Astrocyte of the cerebellum (primary cell): ENCODE data around the gene ALPG.
A peak's percentile ranks its signal among the peaks of the same experiment; 100 is the strongest.

Experiments
- DNase-seq: peaks from one replicate; pipeline ENCODE4 v3.0.0-alpha.2; 2011; ENCODE audit warnings: low read depth
- H3K4me3 ChIP-seq: 2 replicates; pipeline ENCODE4 v1.5.1; 2011; ENCODE audit warnings: mild to moderate bottlenecking, low read depth, low read length, moderate library complexity
- in situ Hi-C: cut with HindIII; loops from 2 replicates; pipeline ENCODE4 v1.10.0; 2017; ENCODE audit warnings: low sequenced_read_pairs
- TF ChIP-seq, protein P1 (sequence below): IDR thresholded peaks from 2 replicates; pipeline ENCODE4 v1.5.1; 2012; ENCODE audit warnings: low read length, low read depth, moderate library complexity, mild to moderate bottlenecking; ENCODE audit errors: missing control alignments

ALPG gene

DNA sequence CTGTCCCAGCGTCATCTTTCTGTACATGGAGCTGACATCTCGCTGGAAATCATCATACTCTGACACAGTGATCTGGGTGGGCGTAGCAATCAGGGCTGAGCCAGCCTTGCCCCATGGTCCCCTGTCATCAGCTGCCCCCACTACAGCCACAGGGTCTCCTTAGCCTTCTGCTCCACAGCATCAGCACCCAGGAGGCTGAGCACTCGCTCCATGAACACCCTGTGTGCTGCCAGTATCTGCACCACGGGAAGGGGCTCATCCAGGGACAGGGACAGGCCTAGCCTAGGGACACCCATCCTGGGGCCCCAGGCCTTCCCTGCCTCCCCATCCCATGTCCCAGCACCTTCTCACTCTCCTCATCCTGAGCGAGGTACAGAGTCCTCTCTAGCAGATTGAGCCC lies 11.4 kb downstream of the ALPG start:
- in situ Hi-C loops = no loop called here
- no peak overlapping the region for H3K4me3 ChIP-seq
- TF ChIP-seq, protein P1, sequence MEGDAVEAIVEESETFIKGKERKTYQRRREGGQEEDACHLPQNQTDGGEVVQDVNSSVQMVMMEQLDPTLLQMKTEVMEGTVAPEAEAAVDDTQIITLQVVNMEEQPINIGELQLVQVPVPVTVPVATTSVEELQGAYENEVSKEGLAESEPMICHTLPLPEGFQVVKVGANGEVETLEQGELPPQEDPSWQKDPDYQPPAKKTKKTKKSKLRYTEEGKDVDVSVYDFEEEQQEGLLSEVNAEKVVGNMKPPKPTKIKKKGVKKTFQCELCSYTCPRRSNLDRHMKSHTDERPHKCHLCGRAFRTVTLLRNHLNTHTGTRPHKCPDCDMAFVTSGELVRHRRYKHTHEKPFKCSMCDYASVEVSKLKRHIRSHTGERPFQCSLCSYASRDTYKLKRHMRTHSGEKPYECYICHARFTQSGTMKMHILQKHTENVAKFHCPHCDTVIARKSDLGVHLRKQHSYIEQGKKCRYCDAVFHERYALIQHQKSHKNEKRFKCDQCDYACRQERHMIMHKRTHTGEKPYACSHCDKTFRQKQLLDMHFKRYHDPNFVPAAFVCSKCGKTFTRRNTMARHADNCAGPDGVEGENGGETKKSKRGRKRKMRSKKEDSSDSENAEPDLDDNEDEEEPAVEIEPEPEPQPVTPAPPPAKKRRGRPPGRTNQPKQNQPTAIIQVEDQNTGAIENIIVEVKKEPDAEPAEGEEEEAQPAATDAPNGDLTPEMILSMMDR = no peak
- no peak for DNase-seq

DNA sequence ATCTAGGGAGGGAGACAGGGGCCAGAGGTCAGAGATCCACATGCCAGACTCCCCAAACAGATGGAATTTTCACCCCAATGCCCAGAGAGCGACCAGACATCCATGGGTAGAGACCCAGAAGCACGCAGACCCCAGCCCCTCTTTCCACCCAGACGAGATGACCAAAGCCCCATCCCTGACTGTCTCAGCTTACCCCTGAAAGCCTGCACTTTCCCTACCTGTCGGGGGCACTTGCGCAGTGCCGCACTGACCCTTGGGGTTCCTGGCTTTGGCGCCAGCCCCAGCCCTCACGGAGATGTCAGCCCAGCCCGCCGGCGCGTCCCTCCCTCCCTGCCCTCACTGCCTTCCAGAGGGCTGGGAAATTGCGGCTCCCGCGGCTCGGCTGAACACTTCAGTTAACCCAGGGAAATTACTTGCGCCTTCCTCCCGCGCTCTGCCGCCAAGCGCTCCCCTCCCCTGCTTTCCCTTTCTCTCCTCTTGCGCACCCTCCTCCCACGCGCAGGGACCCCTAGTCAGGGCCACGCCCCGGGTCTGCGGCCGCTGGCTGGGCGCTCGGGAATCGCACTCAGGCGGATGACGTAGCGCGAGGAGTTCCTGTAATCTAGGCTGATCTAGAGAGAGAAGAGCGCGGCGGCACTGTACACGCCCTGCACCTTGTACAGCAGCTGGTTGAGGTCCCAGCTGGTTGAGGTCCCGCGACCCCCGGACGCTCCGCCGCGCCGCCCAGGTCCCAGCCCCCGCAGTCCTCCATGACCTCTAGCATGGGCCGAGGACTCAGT lies 12.0 kb downstream of the ALPG start:
- TF ChIP-seq, protein P1 = no peak
- DNase-seq = no peak
- in situ Hi-C loops = no loop called here
- H3K4me3 ChIP-seq = peak overlapping the region; percentile 11

DNA sequence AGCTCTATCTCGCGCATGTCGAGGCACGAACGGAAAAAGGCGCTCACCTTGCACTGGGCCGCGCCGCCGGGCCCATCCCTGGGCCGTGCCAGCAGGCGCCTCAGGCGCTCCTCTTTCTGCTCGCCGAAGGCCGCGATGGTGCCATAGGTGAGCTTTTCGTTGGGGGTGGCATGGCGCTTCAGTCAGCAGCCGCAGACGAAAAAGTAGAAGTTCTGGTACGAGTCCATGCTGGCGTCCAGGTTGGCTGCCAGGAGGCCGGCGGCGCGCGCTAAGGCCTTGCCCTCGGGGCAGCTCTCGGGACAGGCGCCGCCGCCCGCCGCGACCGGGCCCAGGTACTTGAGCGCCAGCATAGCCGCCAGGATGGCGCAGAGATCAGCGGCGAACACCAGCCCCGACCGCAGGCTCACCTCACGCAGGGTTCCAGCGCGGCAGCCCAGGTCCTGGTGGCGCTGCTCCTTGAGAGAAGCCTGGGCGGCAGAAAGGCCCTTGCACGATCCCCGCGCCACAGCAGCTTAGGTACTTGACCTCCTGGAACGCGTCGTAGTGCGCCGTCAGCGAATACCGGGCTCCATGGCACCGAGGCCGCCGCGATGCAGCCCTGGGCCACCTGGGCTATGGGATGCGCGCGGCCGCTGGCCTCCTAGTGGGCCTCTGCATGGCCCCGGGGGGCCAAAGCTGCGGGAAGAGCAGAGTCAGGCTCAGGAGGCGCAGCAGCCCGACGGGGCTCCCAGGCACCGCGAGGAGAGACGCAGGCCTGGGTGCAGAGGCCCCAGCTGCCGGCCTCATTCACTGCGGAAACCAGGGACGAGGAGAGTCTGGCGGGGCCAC lies 12.8 kb downstream of the ALPG start:
- H3K4me3 ChIP-seq = no peak overlapping the region

DNA sequence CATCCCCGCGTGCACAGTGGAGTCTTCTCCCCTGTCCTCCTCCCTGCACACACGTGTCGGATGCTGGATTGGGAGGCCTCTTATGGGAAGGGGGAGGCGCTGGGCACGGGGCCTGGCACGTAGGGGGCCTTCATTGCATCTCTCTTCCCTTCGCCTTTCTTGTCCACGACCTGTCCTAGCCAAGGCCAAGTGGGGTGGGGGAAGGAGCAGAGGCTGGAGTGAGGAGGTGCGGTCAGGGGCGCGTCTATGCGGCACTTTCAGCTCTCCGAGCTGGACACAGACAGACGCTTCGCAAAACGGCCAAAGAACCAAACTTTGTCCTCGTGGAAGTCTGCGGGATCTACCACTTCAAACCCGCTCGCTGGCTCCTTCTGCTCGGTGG lies 13.4 kb downstream of the ALPG start:
- TF ChIP-seq, protein P1 = no peak
- in situ Hi-C loops = no loop called here
- H3K4me3 ChIP-seq = no peak overlapping the region
- DNase-seq = no peak

More for the DNA sequence above, 12.8 kb downstream of the ALPG start:
- TF ChIP-seq, protein P1 = no peak
- DNase-seq = no peak
- in situ Hi-C loops = no loop called here

DNA sequence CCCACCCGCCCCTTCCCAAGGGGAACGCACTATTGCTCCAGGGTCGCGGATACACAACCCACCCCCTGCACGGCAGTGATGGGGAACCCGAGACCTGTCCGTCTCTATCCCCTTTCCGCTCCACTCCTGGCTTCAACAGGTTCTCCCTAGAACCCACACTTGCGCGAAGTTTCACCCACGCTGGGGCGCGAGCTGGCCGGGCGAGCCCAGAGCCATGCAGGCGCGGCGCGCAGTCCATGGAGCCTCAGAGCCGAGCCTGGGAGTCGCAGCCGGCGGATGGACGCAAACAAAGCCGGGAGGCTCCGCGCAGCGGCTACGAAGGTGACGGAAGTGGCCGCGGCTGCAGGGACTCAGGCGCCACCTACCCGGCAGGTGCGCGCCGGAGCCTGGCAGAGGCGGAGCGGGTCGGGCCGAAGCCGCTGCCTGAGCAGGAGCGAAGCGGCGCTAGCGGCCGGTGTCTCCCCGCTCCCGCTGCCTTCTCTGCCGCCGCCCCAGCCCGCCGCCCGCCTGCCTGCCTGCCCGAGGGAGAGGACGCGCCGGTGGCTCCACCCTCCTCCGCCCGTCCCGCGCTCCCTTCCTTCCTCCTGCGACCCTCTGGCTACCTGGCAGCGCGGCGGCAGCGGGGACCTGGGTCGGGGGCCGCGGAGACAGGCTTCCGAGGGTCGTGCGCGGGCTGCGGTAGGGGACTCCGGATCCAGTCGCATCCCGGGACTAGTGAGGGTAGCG lies 14.0 kb downstream of the ALPG start:
- TF ChIP-seq, protein P1 = no peak
- no peak overlapping the region for H3K4me3 ChIP-seq
- no peak for DNase-seq
- in situ Hi-C loops = no loop called here

DNA sequence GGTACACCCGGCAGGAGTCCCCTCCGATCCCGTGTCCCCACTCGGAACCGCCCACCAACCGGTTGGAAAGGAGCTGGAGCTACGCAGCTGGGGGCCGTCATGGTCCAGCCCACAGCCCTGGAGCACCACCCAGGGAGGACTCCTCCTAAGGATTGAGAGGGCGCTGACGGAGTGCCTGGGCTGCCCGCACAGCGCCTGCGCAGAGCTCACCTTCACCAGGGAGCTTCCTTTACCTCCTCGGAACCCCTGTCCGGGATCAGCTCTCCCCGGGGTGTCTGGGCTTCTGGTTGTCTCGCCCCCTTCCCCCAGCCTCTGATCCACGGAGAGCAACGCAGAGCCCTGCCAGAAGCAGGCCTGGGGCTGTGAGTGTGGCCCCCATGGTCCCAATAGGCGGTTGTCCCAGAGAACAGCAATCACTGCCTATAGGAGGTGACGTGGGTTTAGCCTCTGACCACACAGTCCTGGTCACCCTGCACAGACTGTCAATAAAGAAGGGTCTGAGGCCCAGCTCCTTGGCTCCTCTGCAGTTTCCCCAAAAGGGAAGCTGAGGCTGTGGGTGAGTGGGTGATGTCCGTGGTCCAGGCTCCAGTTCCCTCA lies 14.6 kb downstream of the ALPG start:
- in situ Hi-C loops = no loop called here
- no peak for DNase-seq
- TF ChIP-seq, protein P1 = no peak
- no peak overlapping the region for H3K4me3 ChIP-seq
